ENCODE data around the gene SLC2A11.

DNA sequence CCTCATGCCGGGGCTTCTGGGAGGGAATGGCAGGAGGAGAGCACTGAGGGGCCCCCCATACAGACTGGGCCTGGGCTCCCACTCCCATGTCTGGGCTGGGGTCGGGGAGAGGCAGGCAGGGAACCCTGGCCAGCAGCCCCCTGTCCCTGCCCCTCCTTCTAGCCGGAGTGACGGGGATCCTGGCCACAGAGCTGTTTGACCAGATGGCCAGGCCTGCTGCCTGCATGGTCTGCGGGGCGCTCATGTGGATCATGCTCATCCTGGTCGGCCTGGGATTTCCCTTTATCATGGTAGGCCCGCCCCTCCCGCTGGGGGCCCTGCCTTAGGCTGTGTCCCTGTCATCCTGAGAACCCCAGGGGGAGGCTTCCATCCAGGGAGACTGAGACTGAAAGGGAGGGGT lies 26.5 kb downstream of the SLC2A11 start:
- TF ChIP-seq CEBPB (IDR thresholded peaks at IDR 0.05; ENCODE audit: borderline replicate concordance in 1 of 2, low read depth in 2 of 2, low read length in 2 of 2) (no peak), RFX5 (IDR thresholded peaks at IDR 0.05; ENCODE audit: low read depth, low read length) (no peak), ESRRA (IDR thresholded peaks at IDR 0.05; ENCODE audit: low read length) (no peak), NFIC (IDR thresholded peaks at IDR 0.05; ENCODE audit: low read depth, low read length) (no peak), MYC (IDR thresholded peaks at IDR 0.05; ENCODE audit: insufficient read depth, insufficient read length, insufficient replicate concordance, low read length, severe bottlenecking) (no peak), POLR2A (IDR thresholded peaks at IDR 0.05; ENCODE audit: low read depth, low read length) (no peak), YY1 (IDR thresholded peaks at IDR 0.05; ENCODE audit: low read depth, low read length) (no peak), HDAC2 (IDR thresholded peaks at IDR 0.05) (no peak), PAX5 (IDR thresholded peaks at IDR 0.05; ENCODE audit: borderline replicate concordance, low read depth, low read length) (no peak)
- TF ChIP-seq, protein P1, sequence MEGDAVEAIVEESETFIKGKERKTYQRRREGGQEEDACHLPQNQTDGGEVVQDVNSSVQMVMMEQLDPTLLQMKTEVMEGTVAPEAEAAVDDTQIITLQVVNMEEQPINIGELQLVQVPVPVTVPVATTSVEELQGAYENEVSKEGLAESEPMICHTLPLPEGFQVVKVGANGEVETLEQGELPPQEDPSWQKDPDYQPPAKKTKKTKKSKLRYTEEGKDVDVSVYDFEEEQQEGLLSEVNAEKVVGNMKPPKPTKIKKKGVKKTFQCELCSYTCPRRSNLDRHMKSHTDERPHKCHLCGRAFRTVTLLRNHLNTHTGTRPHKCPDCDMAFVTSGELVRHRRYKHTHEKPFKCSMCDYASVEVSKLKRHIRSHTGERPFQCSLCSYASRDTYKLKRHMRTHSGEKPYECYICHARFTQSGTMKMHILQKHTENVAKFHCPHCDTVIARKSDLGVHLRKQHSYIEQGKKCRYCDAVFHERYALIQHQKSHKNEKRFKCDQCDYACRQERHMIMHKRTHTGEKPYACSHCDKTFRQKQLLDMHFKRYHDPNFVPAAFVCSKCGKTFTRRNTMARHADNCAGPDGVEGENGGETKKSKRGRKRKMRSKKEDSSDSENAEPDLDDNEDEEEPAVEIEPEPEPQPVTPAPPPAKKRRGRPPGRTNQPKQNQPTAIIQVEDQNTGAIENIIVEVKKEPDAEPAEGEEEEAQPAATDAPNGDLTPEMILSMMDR (IDR thresholded peaks at IDR 0.05 in 2 of 3, conservative IDR thresholded peaks at IDR 0.05 in 1 of 3; ENCODE audit: control insufficient read depth in 2 of 3, extremely low read depth in 1 of 3, insufficient read depth in 1 of 3, low read depth in 3 of 3, low read length in 3 of 3) = no peak
- TF ChIP-seq, protein P2, sequence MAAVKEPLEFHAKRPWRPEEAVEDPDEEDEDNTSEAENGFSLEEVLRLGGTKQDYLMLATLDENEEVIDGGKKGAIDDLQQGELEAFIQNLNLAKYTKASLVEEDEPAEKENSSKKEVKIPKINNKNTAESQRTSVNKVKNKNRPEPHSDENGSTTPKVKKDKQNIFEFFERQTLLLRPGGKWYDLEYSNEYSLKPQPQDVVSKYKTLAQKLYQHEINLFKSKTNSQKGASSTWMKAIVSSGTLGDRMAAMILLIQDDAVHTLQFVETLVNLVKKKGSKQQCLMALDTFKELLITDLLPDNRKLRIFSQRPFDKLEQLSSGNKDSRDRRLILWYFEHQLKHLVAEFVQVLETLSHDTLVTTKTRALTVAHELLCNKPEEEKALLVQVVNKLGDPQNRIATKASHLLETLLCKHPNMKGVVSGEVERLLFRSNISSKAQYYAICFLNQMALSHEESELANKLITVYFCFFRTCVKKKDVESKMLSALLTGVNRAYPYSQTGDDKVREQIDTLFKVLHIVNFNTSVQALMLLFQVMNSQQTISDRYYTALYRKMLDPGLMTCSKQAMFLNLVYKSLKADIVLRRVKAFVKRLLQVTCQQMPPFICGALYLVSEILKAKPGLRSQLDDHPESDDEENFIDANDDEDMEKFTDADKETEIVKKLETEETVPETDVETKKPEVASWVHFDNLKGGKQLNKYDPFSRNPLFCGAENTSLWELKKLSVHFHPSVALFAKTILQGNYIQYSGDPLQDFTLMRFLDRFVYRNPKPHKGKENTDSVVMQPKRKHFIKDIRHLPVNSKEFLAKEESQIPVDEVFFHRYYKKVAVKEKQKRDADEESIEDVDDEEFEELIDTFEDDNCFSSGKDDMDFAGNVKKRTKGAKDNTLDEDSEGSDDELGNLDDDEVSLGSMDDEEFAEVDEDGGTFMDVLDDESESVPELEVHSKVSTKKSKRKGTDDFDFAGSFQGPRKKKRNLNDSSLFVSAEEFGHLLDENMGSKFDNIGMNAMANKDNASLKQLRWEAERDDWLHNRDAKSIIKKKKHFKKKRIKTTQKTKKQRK (IDR thresholded peaks at IDR 0.05; ENCODE audit: low read depth, low read length) = no peak
- TF ChIP-seq, protein P3, sequence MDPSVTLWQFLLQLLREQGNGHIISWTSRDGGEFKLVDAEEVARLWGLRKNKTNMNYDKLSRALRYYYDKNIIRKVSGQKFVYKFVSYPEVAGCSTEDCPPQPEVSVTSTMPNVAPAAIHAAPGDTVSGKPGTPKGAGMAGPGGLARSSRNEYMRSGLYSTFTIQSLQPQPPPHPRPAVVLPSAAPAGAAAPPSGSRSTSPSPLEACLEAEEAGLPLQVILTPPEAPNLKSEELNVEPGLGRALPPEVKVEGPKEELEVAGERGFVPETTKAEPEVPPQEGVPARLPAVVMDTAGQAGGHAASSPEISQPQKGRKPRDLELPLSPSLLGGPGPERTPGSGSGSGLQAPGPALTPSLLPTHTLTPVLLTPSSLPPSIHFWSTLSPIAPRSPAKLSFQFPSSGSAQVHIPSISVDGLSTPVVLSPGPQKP (IDR thresholded peaks at IDR 0.05; ENCODE audit: low read depth, low read length) = no peak

Data from GM12878 (cell line).